HepG2 (cell line): ENCODE data around the gene RDH14. TPM values are rescaled to one million over a fixed set of nuclear protein-coding genes. Genes with fewer than 3 reads are reported as not detected.

Experiments
- ATAC-seq: fragments of 200-7000 bp; cut with Tn5 transposase; 3 replicates; pipeline ENCODE4 v1.9.1; 2020; ENCODE audit warnings: mild to moderate bottlenecking, moderate library complexity
- BruUV-seq: library from RNA; stranded (reverse); fragments of 400-500 nt; replicated peaks from 2 replicates; lab custom pipeline; 2021; lab: Mats Ljungman, UMichigan
- CTCF ChIA-PET: fragments of 300-600 bp; formaldehyde crosslinking; extraction: SDS; loops from one replicate; lab custom pipeline; 2021; ENCODE audit warnings: low total read pairs, inconsistent platforms, low intra/inter-chr PET ratio; lab: Yijun Ruan, JAX
- POLR2A ChIA-PET: fragments of 350-600 bp; sonication (Branson Sonifier 250); formaldehyde crosslinking; loops from one replicate; lab custom pipeline; 2020; ENCODE audit warnings: antibody characterized with exemption, inconsistent platforms; lab: Yijun Ruan, JAX
- DNase-seq: peaks from one replicate; pipeline ENCODE4 v3.0.0-alpha.2; 2015; ENCODE audit warnings: low spot score
- FAIRE-seq: peaks from 3 replicates; lab custom pipeline; 2011; peaks lifted over from hg19 to GRCh38; lab: Jason Lieb, UNC
- H2AFZ ChIP-seq: one replicate; pipeline ENCODE4 v1.6.1; 2011; ENCODE audit warnings: low read length, inconsistent platforms
- H3K27ac ChIP-seq: fragments of 300-600 bp; 3 replicates; pipeline ENCODE4 v1.8.0; 2011; ENCODE audit warnings: mixed run types, mild to moderate bottlenecking, mixed read lengths, low read length, inconsistent platforms; ENCODE audit not compliant: insufficient read depth; ENCODE audit errors: extremely low read length
- H3K27me3 ChIP-seq, 2 experiments: fragments of 200-600 bp in 1 of 2; 2 replicates in 1 of 2; 3 replicates in 1 of 2; pipeline versions ENCODE4 v1.6.0 to v1.8.0; 2011; ENCODE audit warnings: low read length in 2 of 2, mild to moderate bottlenecking in 2 of 2, moderate library complexity in 2 of 2, inconsistent platforms in 1 of 2; ENCODE audit not compliant: insufficient read depth in 2 of 2, control insufficient read depth in 1 of 2
- H3K36me3 ChIP-seq, 2 experiments: fragments of 200-600 bp in 1 of 2; replicated peaks in 1 of 2; 2 replicates in 1 of 2; 3 replicates in 1 of 2; pipeline versions ENCODE4 v1.5.1 to v1.8.0; 2011; ENCODE audit warnings: low read length in 2 of 2, inconsistent platforms in 1 of 2; ENCODE audit not compliant: insufficient read depth in 2 of 2, control insufficient read depth in 1 of 2
- H3K4me1 ChIP-seq: 2 replicates; pipeline ENCODE4 v1.5.1; 2012; ENCODE audit warnings: low read length, inconsistent platforms; ENCODE audit not compliant: insufficient read depth
- H3K4me2 ChIP-seq: 2 replicates; pipeline ENCODE4 v1.6.0; 2011; ENCODE audit warnings: low read depth, low read length, inconsistent platforms
- H3K4me3 ChIP-seq, 3 experiments: fragments of 200-600 bp in 1 of 3; sonication (generic), shearing (Covaris generic) in 1 of 3; replicated peaks in 1 of 3; 2 replicates each; pipeline ENCODE4 v1.5.1; 2011 to 2016; ENCODE audit warnings: low read length in 3 of 3, inconsistent platforms in 2 of 3, low read depth in 2 of 3, mild to moderate bottlenecking in 2 of 3, control low read depth in 1 of 3, mixed read lengths in 1 of 3; ENCODE audit not compliant: insufficient read depth in 1 of 3
- H3K79me2 ChIP-seq: one replicate; pipeline ENCODE4 v1.6.1; 2011; ENCODE audit warnings: low read length, inconsistent platforms; ENCODE audit not compliant: insufficient read depth
- H3K9ac ChIP-seq: 2 replicates; pipeline ENCODE4 v1.6.0; 2011; ENCODE audit warnings: mild to moderate bottlenecking, low read depth, low read length, inconsistent platforms; ENCODE audit not compliant: insufficient read depth
- H3K9me3 ChIP-seq: 2 replicates; pipeline ENCODE4 v1.5.1; 2012; ENCODE audit warnings: mild to moderate bottlenecking, low read length
- H4K20me1 ChIP-seq: 2 replicates; pipeline ENCODE4 v1.6.0; 2011; ENCODE audit warnings: inconsistent platforms, mild to moderate bottlenecking, low read length, moderate library complexity; ENCODE audit not compliant: insufficient read depth
- ELF4 ChIP-seq: sonication (generic); formaldehyde crosslinking; IDR thresholded peaks from 2 replicates; pipeline ENCODE4 v1.5.0; 2020; ENCODE audit warnings: missing genetic modification reagents, mild to moderate bottlenecking, moderate library complexity, borderline replicate concordance
- FOXJ3 ChIP-seq: sonication (generic); formaldehyde crosslinking; IDR thresholded peaks from 2 replicates; pipeline ENCODE4 v1.4.0; 2020; ENCODE audit warnings: missing genetic modification reagents, mild to moderate bottlenecking, borderline replicate concordance
- IRX3 ChIP-seq: sonication (generic); formaldehyde crosslinking; IDR thresholded peaks from 2 replicates; pipeline ENCODE4 v1.8.1; 2023; ENCODE audit warnings: mild to moderate bottlenecking, low read depth, missing genetic modification reagents, borderline replicate concordance
- KAT7 ChIP-seq: IDR thresholded peaks from 2 replicates; pipeline ENCODE4 v1.6.1; 2018; ENCODE audit warnings: borderline replicate concordance, missing compliant biosample characterization
- MBD4 ChIP-seq: IDR thresholded peaks from 2 replicates; pipeline ENCODE4 v1.6.1; 2012; ENCODE audit warnings: low read length, inconsistent platforms, borderline replicate concordance
- PCBP1 ChIP-seq: fragments of 200-400 bp; formaldehyde crosslinking; IDR thresholded peaks from 2 replicates; pipeline ENCODE4 v1.6.1; 2017; ENCODE audit warnings: mild to moderate bottlenecking, low read depth, low read length, borderline replicate concordance
- POLR2AphosphoS5 ChIP-seq: IDR thresholded peaks from 2 replicates; pipeline ENCODE4 v1.6.1; 2012; ENCODE audit warnings: low read depth, low read length
- SMAD1 ChIP-seq: sonication (generic); formaldehyde crosslinking; IDR thresholded peaks from 2 replicates; pipeline ENCODE4 v1.4.0; 2020; ENCODE audit warnings: missing genetic modification reagents, low read depth, mild to moderate bottlenecking, borderline replicate concordance
- SP5 ChIP-seq: IDR thresholded peaks from 2 replicates; pipeline ENCODE4 v1.6.1; 2016; ENCODE audit warnings: low read depth, borderline replicate concordance
- TBL1XR1 ChIP-seq: fragments of 150-350 bp; IDR thresholded peaks from 2 replicates; pipeline ENCODE4 v1.6.1; 2014; ENCODE audit warnings: borderline replicate concordance, low read length; ENCODE audit not compliant: partially characterized antibody
- ZFP41 ChIP-seq: sonication (generic); formaldehyde crosslinking; IDR thresholded peaks from 2 replicates; pipeline ENCODE4 v1.4.0; 2020; ENCODE audit warnings: mild to moderate bottlenecking, missing genetic modification reagents, borderline replicate concordance
- ZNF124 ChIP-seq: sonication (generic); formaldehyde crosslinking; IDR thresholded peaks from 2 replicates; pipeline ENCODE4 v1.4.0; 2020; ENCODE audit warnings: missing genetic modification reagents
- ZNF546 ChIP-seq: sonication (generic); formaldehyde crosslinking; conservative IDR thresholded peaks from 2 replicates; pipeline ENCODE4 v1.8.1; 2023; ENCODE audit warnings: mild to moderate bottlenecking, missing genetic modification reagents
- ZNF746 ChIP-seq: sonication (generic); formaldehyde crosslinking; IDR thresholded peaks from 2 replicates; pipeline ENCODE4 v1.8.0; 2022; ENCODE audit warnings: mild to moderate bottlenecking, missing genetic modification reagents
- WGBS: methylation state at CpG from one replicate; pipeline ENCODE4 v1.1.6; 2017; ENCODE audit warnings: low lambda C conversion rate; 5-methylcytosine and 5-hydroxymethylcytosine counted together
- in situ Hi-C: cut with HindIII; loops from 2 replicates; pipeline ENCODE4 v1.10.0; 2017; ENCODE audit warnings: low pct_unique_long_range_greater_than_20kb; ENCODE audit not compliant: extremely low pct_ligation_motif_present
- intact Hi-C: fragments of 100-400 bp; cut with micrococcal nuclease; formaldehyde crosslinking; loops from one replicate; pipeline ENCODE4 v1.10.0; 2022; ENCODE audit not compliant: unreplicated experiment
- polyA plus RNA-seq, 8 experiments: library from polyadenylated mRNA; depleted of rRNA in 3 of 8; stranded (reverse) in 7 of 8; unstranded in 1 of 8; fragments of >200 nt; fragmentation: Illumina TruSeq in 4 of 8; extraction: Trizol in 4 of 8; gene quantifications; 2 replicates each; pipeline versions ENCODE4 v1.2.1 to v1.2.3, GENCODE V29; 2011 to 2016; ENCODE audit warnings: low read depth in 4 of 8, missing spikeins in 1 of 8, mixed read lengths in 1 of 8; ENCODE audit not compliant: insufficient read depth in 1 of 8
- total RNA-seq, 5 experiments: library from RNA; depleted of rRNA; stranded (reverse); fragments of >200 nt; fragmentation: Illumina TruSeq; extraction: Trizol; gene quantifications; 2 replicates each; pipeline ENCODE4 v1.2.3, GENCODE V29; 2016; ENCODE audit warnings: low read depth in 1 of 5
- TF ChIP-seq, protein P1 (sequence below): IDR thresholded peaks from 2 replicates; pipeline ENCODE4 v1.6.1; 2016; ENCODE audit warnings: low read depth
- TF ChIP-seq, protein P2 (sequence below): sonication (generic); formaldehyde crosslinking; IDR thresholded peaks from 2 replicates; pipeline ENCODE4 v1.4.0; 2020; ENCODE audit warnings: missing genetic modification reagents
- TF ChIP-seq, protein P3 (sequence below): sonication (generic); formaldehyde crosslinking; IDR thresholded peaks from 2 replicates; pipeline ENCODE4 v1.9.0; 2022; ENCODE audit warnings: low read depth, missing genetic modification reagents

Gene RDH14
- total and polyA plus RNA-seq, 2 of the 13 experiments (the other 11 are each of a cell fraction or from before 2014, with no cell fraction given): 27.4 to 39.9 TPM

DNA sequence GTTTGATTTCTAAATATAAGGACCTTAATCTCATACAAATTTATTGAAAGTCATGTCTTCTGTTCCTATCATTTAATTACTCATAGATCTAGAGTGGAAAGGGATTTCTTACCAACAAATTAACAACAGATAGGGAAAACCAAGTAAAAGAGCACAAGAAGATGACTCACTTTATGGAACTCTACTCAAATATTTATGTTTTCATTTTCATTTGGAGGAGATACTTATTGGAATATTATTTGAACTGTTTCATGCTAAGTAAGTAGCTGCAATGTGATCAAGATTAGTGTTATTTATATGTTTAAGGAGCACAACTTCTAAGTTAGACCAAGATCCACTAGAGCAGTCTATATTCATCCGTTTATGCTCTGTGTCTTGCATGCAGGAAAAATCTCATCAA, 27.6 kb upstream of the RDH14 start:
- DNase-seq: no peak
- Histone ChIP-seq H3K36me3 (no peaks in the 10 kb centered on the region), H3K27ac (no peak overlapping the region), H4K20me1 (no peaks in the 10 kb centered on the region), H3K4me3 (no peak overlapping the region), H3K9me3 (no peaks in the 10 kb centered on the region), H3K4me2 (no peak overlapping the region), H3K79me2 (no peaks in the 10 kb centered on the region), H3K27me3 (no peaks in the 10 kb centered on the region), H2AFZ (no peak overlapping the region), H3K9ac (no peak overlapping the region), H3K4me1 (no peaks in the 10 kb centered on the region)
- no peak for TF ChIP-seq ELF4 (CRISPR knock-in tag)
- no peak for TF ChIP-seq ZFP41 (CRISPR knock-in tag)
- TF ChIP-seq, protein P1, sequence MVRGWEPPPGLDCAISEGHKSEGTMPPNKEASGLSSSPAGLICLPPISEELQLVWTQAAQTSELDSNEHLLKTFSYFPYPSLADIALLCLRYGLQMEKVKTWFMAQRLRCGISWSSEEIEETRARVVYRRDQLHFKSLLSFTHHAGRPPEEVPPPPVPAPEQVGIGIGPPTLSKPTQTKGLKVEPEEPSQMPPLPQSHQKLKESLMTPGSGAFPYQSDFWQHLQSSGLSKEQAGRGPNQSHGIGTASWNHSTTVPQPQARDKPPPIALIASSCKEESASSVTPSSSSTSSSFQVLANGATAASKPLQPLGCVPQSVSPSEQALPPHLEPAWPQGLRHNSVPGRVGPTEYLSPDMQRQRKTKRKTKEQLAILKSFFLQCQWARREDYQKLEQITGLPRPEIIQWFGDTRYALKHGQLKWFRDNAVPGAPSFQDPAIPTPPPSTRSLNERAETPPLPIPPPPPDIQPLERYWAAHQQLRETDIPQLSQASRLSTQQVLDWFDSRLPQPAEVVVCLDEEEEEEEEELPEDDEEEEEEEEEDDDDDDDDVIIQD (CRISPR knock-in tag): no peak
- no peak for TF ChIP-seq KAT7 (CRISPR knock-in tag)
- TF ChIP-seq SP5: no peak
- TF ChIP-seq SMAD1 (CRISPR knock-in tag): no peak
- no peak for TF ChIP-seq POLR2AphosphoS5
- no peak for TF ChIP-seq FOXJ3
- in situ Hi-C loops: no loop called here
- no peak for FAIRE-seq
- ATAC-seq: no peak
- 75% methylated on average over 1 of the region's 1 CpG for WGBS
- POLR2A ChIA-PET: no interaction called here
- BruUV-seq: no TSS peak
- CTCF ChIA-PET: no interaction called here
- intact Hi-C loops: no loop called here

DNA sequence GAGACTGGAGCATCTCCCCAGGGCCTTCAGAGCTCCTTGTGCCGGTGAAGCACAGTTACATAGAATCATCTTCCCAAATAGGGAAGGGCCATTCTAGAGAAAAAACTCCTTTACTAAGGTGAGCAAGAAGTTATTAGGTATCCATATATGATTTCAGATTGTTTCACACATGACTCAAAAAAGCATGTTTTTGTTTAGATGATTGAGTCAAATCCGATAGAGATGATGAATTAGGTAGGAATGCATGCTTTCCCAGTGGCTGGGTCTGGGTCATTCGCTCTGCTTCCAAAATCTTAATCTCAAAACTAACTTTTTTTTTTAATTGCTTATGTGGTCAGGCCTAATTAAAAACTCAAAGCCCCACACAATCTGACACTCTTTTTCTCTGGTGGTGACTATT, 25.1 kb upstream of the RDH14 start:
- Histone ChIP-seq H3K9ac (no peak overlapping the region), H4K20me1 (no peaks in the 10 kb centered on the region), H2AFZ (no peak overlapping the region), H3K4me3 (no peak overlapping the region), H3K4me2 (no peak overlapping the region), H3K27me3 (no peaks in the 10 kb centered on the region), H3K4me1 (no peaks in the 10 kb centered on the region), H3K79me2 (no peaks in the 10 kb centered on the region), H3K36me3 (no peaks in the 10 kb centered on the region), H3K27ac (no peak overlapping the region), H3K9me3 (no peaks in the 10 kb centered on the region)
- CTCF ChIA-PET: no interaction called here
- POLR2A ChIA-PET: no interaction called here
- WGBS: 87% methylated on average over 3 of the region's 3 CpGs
- ATAC-seq (no peak), DNase-seq (no peak), FAIRE-seq (no peak)
- intact Hi-C loops: no loop called here
- in situ Hi-C loops: no loop called here
- no TSS peak for BruUV-seq
- no peak for TF ChIP-seq TBL1XR1
- TF ChIP-seq MBD4: no peak
- TF ChIP-seq, protein P2, sequence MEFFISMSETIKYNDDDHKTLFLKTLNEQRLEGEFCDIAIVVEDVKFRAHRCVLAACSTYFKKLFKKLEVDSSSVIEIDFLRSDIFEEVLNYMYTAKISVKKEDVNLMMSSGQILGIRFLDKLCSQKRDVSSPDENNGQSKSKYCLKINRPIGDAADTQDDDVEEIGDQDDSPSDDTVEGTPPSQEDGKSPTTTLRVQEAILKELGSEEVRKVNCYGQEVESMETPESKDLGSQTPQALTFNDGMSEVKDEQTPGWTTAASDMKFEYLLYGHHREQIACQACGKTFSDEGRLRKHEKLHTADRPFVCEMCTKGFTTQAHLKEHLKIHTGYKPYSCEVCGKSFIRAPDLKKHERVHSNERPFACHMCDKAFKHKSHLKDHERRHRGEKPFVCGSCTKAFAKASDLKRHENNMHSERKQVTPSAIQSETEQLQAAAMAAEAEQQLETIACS (CRISPR knock-in tag): no peak
- TF ChIP-seq ZNF546: no peak
- no peak for TF ChIP-seq PCBP1
- no peak for TF ChIP-seq ZNF746 (CRISPR knock-in tag)
- TF ChIP-seq, protein P3, sequence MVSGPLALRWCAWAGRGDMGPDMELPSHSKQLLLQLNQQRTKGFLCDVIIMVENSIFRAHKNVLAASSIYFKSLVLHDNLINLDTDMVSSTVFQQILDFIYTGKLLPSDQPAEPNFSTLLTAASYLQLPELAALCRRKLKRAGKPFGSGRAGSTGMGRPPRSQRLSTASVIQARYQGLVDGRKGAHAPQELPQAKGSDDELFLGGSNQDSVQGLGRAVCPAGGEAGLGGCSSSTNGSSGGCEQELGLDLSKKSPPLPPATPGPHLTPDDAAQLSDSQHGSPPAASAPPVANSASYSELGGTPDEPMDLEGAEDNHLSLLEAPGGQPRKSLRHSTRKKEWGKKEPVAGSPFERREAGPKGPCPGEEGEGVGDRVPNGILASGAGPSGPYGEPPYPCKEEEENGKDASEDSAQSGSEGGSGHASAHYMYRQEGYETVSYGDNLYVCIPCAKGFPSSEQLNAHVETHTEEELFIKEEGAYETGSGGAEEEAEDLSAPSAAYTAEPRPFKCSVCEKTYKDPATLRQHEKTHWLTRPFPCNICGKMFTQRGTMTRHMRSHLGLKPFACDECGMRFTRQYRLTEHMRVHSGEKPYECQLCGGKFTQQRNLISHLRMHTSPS (CRISPR knock-in tag): no peak
- TF ChIP-seq ZNF124 (CRISPR knock-in tag): no peak
- no peak for TF ChIP-seq IRX3 (CRISPR knock-in tag)
